ENCODE measurements around the gene PLA2G2F.

DNA sequence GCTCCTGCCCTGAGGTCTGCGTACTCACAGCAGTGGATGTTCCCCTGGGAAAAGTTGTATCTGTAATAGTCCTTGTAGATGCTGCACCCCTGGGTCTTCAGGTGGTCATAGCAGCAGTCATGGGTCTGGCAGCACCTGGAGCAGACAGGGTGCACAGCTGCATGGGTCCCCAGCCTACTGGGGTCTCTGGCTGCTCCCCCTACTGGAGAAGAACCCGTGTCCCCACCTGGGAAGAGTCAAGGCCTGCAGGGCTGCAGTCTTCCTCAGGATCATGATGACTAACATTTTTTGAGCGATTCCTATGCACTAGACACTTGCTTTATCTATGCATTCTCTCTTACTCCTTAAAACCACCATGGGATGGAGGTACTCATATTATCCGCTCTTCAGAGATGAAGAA, 23.6 kb upstream of the PLA2G2F start:
- TF ChIP-seq POLR2A (IDR thresholded peaks at IDR 0.05; ENCODE audit: low read length) (no peak), GATA1 (IDR thresholded peaks at IDR 0.05; ENCODE audit: low read depth, low read length) (no peak)

Measured in erythroblast (primary cell).